Measurements from ENCODE around the gene CACNB1. TPM values are rescaled to one million over a fixed set of nuclear protein-coding genes. Genes with fewer than 3 reads are reported as not detected.

The CACNB1 gene
- total RNA-seq, 1 experiment from 2014 or later, result 20.0 TPM

GRCh38 chr17:39208136-39208535 lies 10.7 kb upstream of the CACNB1 start:
- peaks cover 24 to 49% of the 10 kb centered on the region in 2 experiments for H3K4me1 Mint-ChIP-seq
- H4K8ac ChIP-seq (replicated peaks; ENCODE audit: insufficient read length, low read depth, low read length), result no peak overlapping the region

More at GRCh38 chr17:39208136-39208535, 10.7 kb upstream of the CACNB1 start:
- Mint-ChIP-seq H3K36me3 (ENCODE audit: insufficient read depth in 1 of 3, low read depth in 3 of 3) (peaks cover 16 to 21% (median 20%) of the 10 kb centered on the region in 3 experiments), H3K27me3 (ENCODE audit: low read depth) (peaks cover 16% of the 10 kb centered on the region), H3K27ac (no peak overlapping the region), H3K9me3 (no peaks in the 10 kb centered on the region), H3K4me3 (no peak overlapping the region)
- Histone ChIP-seq H3K4me1 (ENCODE audit: insufficient read depth, low read length) (no peaks in the 10 kb centered on the region; the same call in 1 of the 2 replicates), H2BK12ac (ENCODE audit: insufficient read length, low read depth, low read length) (no peak overlapping the region), H4K5ac (ENCODE audit: insufficient read length, low read depth, low read length) (no peak overlapping the region), H3T11ph (ENCODE audit: low read length) (no peak overlapping the region), H3K79me1 (ENCODE audit: insufficient read depth, low read depth, low read length, poor library complexity, severe bottlenecking) (no peaks in the 10 kb centered on the region), H3K14ac (ENCODE audit: insufficient read depth, low read length) (no peak overlapping the region), H2BK15ac (ENCODE audit: low read depth, low read length) (no peak overlapping the region), H3K27me3 (ENCODE audit: insufficient read depth, low read length) (no peaks in the 10 kb centered on the region), H3K56ac (ENCODE audit: insufficient read length, low read depth, low read length) (no peak overlapping the region), H3K4me2 (ENCODE audit: insufficient read depth, insufficient read length, low read length) (no peak overlapping the region), H2AK5ac (ENCODE audit: insufficient read length, low read length) (no peak overlapping the region), H3K9me3 (ENCODE audit: control insufficient read depth, low read depth, low read length) (no peaks in the 10 kb centered on the region), H2BK120ac (ENCODE audit: low read depth, low read length, poor library complexity, severe bottlenecking) (no peak overlapping the region), H3K23me2 (ENCODE audit: insufficient read length, low read depth, low read length, poor library complexity, severe bottlenecking) (peaks cover 6% of the 10 kb centered on the region), H4K91ac (ENCODE audit: insufficient read length, low read depth, low read length) (no peak overlapping the region), H2BK20ac (ENCODE audit: low read depth, low read length, poor library complexity, severe bottlenecking) (no peak overlapping the region), H3K23ac (ENCODE audit: insufficient read length, low read depth, low read length) (no peak overlapping the region), H3K4ac (ENCODE audit: low read depth, low read length) (no peak overlapping the region), H3K18ac (ENCODE audit: insufficient read length, low read depth, low read length) (no peak overlapping the region), H4K20me1 (ENCODE audit: control insufficient read depth, insufficient read depth, insufficient read length) (no peaks in the 10 kb centered on the region), H3K79me2 (ENCODE audit: insufficient read depth, low read length) (no peaks in the 10 kb centered on the region), H2BK5ac (ENCODE audit: insufficient read length, low read length) (no peak overlapping the region), H3K9ac (ENCODE audit: extremely low read depth, insufficient read length, low read length) (no peak overlapping the region), H2AFZ (ENCODE audit: low read length) (no peak overlapping the region), H3K27ac (ENCODE audit: insufficient read length, low read depth, low read length) (no peak overlapping the region)
- no CpG with 5 or more reads among the region's 7 CpGs for WGBS (ENCODE audit: extremely low coverage, insufficient read length, low lambda C conversion rate)
- no peak for DNase-seq
- TF ChIP-seq CTCF (conservative IDR thresholded peaks at IDR 0.05), result no peak

Data from H9 (cell line).